Muscle of back (tissue), 11 donors: ENCODE results near the gene GLS2. TPM values are rescaled to one million over a fixed set of nuclear protein-coding genes. Genes with fewer than 3 reads are reported as not detected.
"Not testable (repeated sequence)": the region's sequence is repeated elsewhere in the genome, so short reads cannot be mapped to it uniquely, and the experiment has no call there.

ENCODE experiments used
- DNase-seq, 3 donors: peaks; one replicate each; pipeline versions ENCODE4 v3.0.0 to v3.0.0-alpha.2; 2013
- polyA plus RNA-seq, 10 donors: library from polyadenylated mRNA; unstranded; fragments of 120-200 nt; gene quantifications; one replicate each; pipeline ENCODE4 v1.2.1, GENCODE V29; 2013; ENCODE audit not compliant: insufficient read length in 10 of 10

The GLS2 gene
- polyA plus RNA-seq, 10 donors: 0.15 to 0.39 (median 0.19) TPM; not detected in 5

DNA sequence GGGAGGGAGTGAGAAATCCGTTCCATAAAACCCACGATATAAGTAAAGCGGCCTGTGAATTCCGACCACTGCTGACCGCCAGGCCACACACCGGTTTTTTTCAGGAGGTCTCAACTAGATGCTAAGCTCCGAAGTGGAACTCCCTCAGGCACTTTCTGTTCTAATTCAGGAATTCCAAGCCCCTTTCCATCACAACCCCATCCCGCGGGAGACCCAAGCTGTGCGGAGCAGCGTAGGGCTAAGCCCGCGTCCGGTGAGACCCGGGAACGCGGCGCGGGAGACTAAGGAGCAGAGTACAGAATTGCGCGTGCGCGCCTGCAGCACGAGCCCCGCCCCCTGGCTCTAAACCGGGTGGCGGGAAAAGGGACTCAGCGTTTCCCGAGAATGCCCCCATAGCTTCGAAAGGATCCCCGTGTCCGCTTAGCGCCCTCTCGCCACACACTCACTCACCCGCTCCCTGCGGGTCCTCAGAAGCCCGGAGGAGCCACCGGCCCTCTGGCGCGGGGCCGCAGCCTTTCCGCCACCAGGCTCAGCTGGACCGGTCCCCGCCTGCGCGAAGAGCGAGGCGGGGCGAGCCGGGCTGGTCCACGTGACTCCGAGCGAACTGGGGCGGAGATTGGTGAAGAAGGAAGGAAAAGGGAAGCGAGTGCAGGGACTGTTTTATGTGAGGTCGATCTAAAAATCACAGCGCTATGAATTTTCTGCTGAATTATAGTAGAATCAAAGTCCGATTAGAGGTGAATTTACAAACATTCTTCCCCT is 38.9 kb downstream of the GLS2 start, which contains the start of gene TIMELESS:
TIMELESS (minus strand) TSS at position 567 of the 762 bp plus-strand sequence. CDS start 15,256 bp downstream, outside the sequence.
- DNase-seq: peak; percentile 90 to 99 (median 94)

- not testable (repeated sequence) for DNase-seq
Measured at GRCh38 chr12:56443208-56443607, 44.8 kb downstream of the GLS2 start.

DNA sequence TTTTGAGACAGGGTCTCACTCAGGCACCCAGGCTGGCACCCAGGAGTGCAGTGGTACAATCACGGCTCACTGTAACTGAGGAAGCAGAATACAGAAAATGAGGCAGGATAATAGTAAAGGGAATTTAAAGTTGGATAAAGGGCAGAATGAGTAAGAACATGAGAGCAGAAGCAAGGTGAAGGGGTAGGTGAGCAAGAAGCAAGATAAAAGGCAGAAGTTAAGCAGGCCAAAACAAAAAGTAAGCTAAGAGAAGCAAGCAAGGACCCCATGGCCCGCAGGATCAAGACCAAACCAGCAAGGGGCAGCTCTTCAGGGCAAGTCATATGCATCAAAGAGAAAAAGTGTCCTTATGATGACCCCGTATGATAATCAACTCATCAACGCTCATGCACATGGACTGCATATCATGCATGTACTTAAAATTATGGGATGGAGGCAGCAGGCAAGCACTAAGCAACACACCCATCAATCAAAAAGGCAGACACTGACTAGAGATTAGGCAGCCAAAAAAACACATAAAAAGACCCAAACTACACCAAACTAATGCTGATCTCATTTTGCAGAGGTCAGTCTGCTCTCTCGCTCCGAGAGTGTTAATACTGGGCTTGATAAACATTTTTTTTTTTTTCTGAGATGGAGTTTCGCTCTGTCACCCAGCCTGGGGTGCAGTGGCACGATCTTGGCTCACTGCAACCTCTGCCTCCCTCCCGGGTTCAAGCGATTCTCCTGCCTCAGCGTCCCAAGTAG is 50.4 kb downstream of the GLS2 start:
- DNase-seq: no peak

DNA sequence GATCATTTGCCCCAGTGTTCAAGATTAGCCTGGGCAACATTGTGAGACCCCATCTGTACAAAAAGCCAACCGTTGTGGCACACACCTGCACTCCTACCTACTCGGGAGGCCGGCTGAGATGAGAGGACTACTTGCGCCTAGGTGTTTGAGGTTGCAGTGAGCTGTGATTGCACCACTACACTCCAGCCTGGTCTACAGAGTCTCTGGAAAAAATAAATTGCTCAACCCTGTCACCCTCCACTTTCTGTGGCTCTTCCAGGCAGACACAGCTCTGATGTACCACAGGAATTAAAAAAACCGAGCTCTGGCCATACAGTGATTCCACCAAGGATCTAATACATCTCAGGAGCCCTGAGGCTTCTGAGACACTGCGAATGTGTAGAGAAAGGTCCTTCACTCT is 53.1 kb downstream of the GLS2 start:
- no peak for DNase-seq

DNA sequence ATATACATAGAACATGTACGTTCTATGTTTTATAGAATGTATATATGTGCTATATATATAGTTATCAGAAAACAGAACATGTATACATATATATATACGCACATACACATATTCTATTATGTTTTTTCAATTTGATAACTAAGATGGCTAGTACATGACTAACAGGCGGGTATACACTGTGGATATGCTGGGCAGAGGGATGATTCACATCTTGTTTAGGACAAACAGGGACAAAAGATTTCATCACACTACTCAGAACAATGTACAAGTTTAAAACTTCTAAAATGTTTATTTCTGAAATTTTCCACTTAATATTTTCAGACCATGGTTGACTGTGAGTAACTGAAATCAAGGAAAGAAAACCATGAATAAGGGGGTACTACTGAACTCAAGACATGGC is 56.1 kb downstream of the GLS2 start:
- DNase-seq: no peak

GRCh38 chr12:56431288-56431687 is 56.7 kb downstream of the GLS2 start:
- no peak for DNase-seq

DNA sequence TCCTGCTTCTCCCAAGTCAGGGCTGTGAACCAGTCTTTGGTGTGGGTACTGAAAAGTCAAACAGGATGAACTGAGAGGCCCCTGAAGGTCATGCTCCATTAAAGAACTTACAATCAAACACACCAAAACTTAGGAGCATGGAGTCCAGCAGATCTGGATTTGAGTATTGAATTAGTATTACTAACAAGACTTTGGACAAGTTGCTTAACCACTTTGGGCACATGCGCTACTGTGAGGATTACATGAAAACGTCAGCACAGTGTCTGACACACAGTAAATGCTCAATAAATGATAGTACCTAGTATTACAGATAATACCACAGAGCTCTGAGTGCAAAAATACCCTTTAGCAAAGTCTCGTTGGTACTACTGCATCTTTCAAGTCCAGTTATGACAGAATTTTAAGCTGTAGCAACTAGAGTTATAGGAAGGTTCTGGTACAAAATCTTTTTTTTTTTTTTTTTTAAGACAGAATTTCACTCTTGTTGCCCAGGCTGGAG is 62.0 kb downstream of the GLS2 start:
- DNase-seq: no peak

DNA sequence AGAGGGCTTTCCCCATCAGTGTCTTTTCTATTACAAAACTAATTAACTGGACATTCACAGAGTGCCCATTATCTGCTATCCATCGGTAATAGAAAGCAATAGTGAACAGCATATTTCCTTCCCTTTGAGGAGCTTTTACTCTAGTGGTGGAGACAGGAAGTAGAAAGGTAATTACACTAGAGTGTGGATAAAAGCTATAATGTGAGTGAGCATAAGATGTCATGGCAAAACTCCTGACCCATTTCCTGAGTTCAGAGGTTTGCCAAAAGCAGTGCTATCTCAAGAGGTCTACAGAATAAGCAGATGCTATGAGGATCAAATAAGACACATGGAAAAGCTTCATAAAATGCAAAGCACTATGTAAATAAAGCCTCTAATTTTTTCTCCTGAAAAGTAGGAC is 62.8 kb downstream of the GLS2 start:
- DNase-seq: no peak

Other genes with a start within 250 kb of the GLS2 start
- gene ANKRD52, start 229.8 kb downstream of the GLS2 start, polyA plus RNA-seq: 10 to 100 TPM; 14.1 to 21.7 (median 18.1) TPM
- gene COQ10A, start 221.2 kb downstream of the GLS2 start, polyA plus RNA-seq: 10 to 100 TPM; 13.8 to 34.9 (median 18.4) TPM
- gene CS, start 187.8 kb downstream of the GLS2 start, polyA plus RNA-seq: 100 to 1,000 TPM; 166 to 293 (median 221) TPM
- 10 to 100 TPM; 45.4 to 75.7 (median 52.2) TPM for gene CNPY2, start 172.2 kb downstream of the GLS2 start, polyA plus RNA-seq
- 10 to 100 TPM; 26.3 to 67.2 (median 45.8) TPM for gene PAN2, start 154.2 kb downstream of the GLS2 start, polyA plus RNA-seq
- gene IL23A, start 149.3 kb downstream of the GLS2 start, polyA plus RNA-seq: under 1 TPM in 9 of 10 donors, not detected in 1; 0.19 to 0.90 (median 0.61) TPM
- 10 to 100 TPM; 39.6 to 94.7 (median 59.4) TPM for gene STAT2, start 128.1 kb downstream of the GLS2 start, polyA plus RNA-seq
- under 1 TPM in 2 of 10 donors, not detected in 8; 0.09 to 0.15 TPM for gene APOF, start 125.3 kb downstream of the GLS2 start, polyA plus RNA-seq
- gene TIMELESS, start 38.7 kb downstream of the GLS2 start, polyA plus RNA-seq: 10 to 100 TPM; 11.5 to 22.6 (median 14.6) TPM
- under 1 TPM in 1 of 10 donors, not detected in 9; 0.07 TPM for gene MIP, start 33.5 kb downstream of the GLS2 start, polyA plus RNA-seq
- gene SPRYD4, start 19.6 kb downstream of the GLS2 start, polyA plus RNA-seq: 1 to 10 TPM; 1.3 to 3.3 (median 1.8) TPM
- gene RBMS2, start 33.7 kb upstream of the GLS2 start, polyA plus RNA-seq: 10 to 100 TPM; 17.1 to 37.6 (median 28.7) TPM
- gene BAZ2A, start 142.2 kb upstream of the GLS2 start, polyA plus RNA-seq: 10 to 100 TPM; 24.6 to 60.1 (median 37.7) TPM
- gene ATP5F1B, start 157.8 kb upstream of the GLS2 start, polyA plus RNA-seq: 100 to 1,000 TPM; 633 to 783 (median 709) TPM
- 100 to 1,000 TPM; 180 to 247 (median 202) TPM for gene PTGES3, start 200.1 kb upstream of the GLS2 start, polyA plus RNA-seq
- gene NACA, start 237.1 kb upstream of the GLS2 start, polyA plus RNA-seq: 1,000 to 10,000 TPM; 1,587 to 2,391 (median 1,893) TPM